PFSK-1 (cell line): ENCODE results near the gene PTH2R.

Experiments
- FOXP2 ChIP-seq: optimal IDR thresholded peaks from 2 replicates; pipeline ENCODE3; 2011; ENCODE audit warnings: borderline replicate concordance, control low read depth, inconsistent platforms; ENCODE audit not compliant: insufficient read depth; ENCODE audit errors: extremely low read length, extremely low read depth
- POLR2AphosphoS5 ChIP-seq: IDR thresholded peaks from 2 replicates; pipeline ENCODE4 v1.6.1; 2012; ENCODE audit warnings: low read depth, mild to moderate bottlenecking, control low read depth, low read length, moderate library complexity
- REST ChIP-seq, 2 experiments: IDR thresholded peaks; 2 replicates each; pipeline versions ENCODE4 v1.6.1 to v1.8.0; 2011 to 2012; ENCODE audit warnings: low read depth in 2 of 2, low read length in 2 of 2, control low read depth in 1 of 2, inconsistent platforms in 1 of 2, mild to moderate bottlenecking in 1 of 2, moderate library complexity in 1 of 2; ENCODE audit not compliant: insufficient read depth in 1 of 2
- SIN3A ChIP-seq: IDR thresholded peaks from 2 replicates; pipeline ENCODE4 v1.6.1; 2012; ENCODE audit warnings: mild to moderate bottlenecking, low read length, moderate library complexity, borderline replicate concordance; ENCODE audit not compliant: insufficient read depth
- TAF1 ChIP-seq: IDR thresholded peaks from 2 replicates; pipeline ENCODE4 v1.6.1; 2012; ENCODE audit warnings: low read length, control low read depth, borderline replicate concordance; ENCODE audit not compliant: insufficient read depth

PTH2R gene

GRCh38 chr2:208479342-208479741 is 72.8 kb downstream of the PTH2R start:
- TF ChIP-seq SIN3A: no peak
- no peak for TF ChIP-seq REST (IDR thresholded peaks at IDR 0.05; ENCODE audit: insufficient read depth in 1 of 2, low read depth in 2 of 2, low read length in 2 of 2)
- TF ChIP-seq POLR2AphosphoS5: no peak
- TF ChIP-seq FOXP2: no peak
- no peak for TF ChIP-seq TAF1

- TF ChIP-seq FOXP2 (no peak), REST (IDR thresholded peaks at IDR 0.05; ENCODE audit: insufficient read depth in 1 of 2, low read depth in 2 of 2, low read length in 2 of 2) (no peak), SIN3A (no peak), TAF1 (no peak), POLR2AphosphoS5 (no peak)
Measured at GRCh38 chr2:208485390-208485789, 78.8 kb downstream of the PTH2R start.

GRCh38 chr2:208488686-208489564 is 82.3 kb downstream of the PTH2R start:
- TF ChIP-seq REST (IDR thresholded peaks at IDR 0.05; ENCODE audit: insufficient read depth in 1 of 2, low read depth in 2 of 2, low read length in 2 of 2): no peak
- TF ChIP-seq POLR2AphosphoS5: no peak
- TF ChIP-seq TAF1: no peak
- TF ChIP-seq SIN3A: no peak
- no peak for TF ChIP-seq FOXP2

GRCh38 chr2:208489687-208490086 is 83.1 kb downstream of the PTH2R start:
- TF ChIP-seq SIN3A (no peak), REST (IDR thresholded peaks at IDR 0.05; ENCODE audit: insufficient read depth in 1 of 2, low read depth in 2 of 2, low read length in 2 of 2) (no peak), TAF1 (no peak), POLR2AphosphoS5 (no peak)

- TF ChIP-seq REST (IDR thresholded peaks at IDR 0.05; ENCODE audit: insufficient read depth in 1 of 2, low read depth in 2 of 2, low read length in 2 of 2) (peak in 1 of 2 experiments; percentile 85; a peak in 2 of 4 replicates), FOXP2 (no peak), POLR2AphosphoS5 (no peak), TAF1 (no peak), SIN3A (no peak)
Measured at GRCh38 chr2:208490492-208490891, 83.9 kb downstream of the PTH2R start.
